DMS114 treated with DMSO at 0.1 percent for 48 hours (cell line): ENCODE results near the gene BNIP5.

Experiments
- DNase-seq: peaks from one replicate; lab custom pipeline; 2025; ENCODE audit not compliant: unreplicated experiment; lab: John Stamatoyannopoulos, UW

Gene BNIP5

GRCh38 chr6:36269834-36270705, 66.6 kb downstream of the BNIP5 start, which contains the start of gene PNPLA1:
TSS of gene PNPLA1 (plus strand) at chr6:36270060. CDS start at chr6:36270460, 400 bp downstream.
- no peak for DNase-seq

GRCh38 chr6:36268478-36269275, 68.0 kb downstream of the BNIP5 start:
- DNase-seq, result no peak

- no peak for DNase-seq
Observed at GRCh38 chr6:36267731-36268477, 68.8 kb downstream of the BNIP5 start.

- no peak for DNase-seq
Observed at GRCh38 chr6:36266913-36267644, 69.6 kb downstream of the BNIP5 start.
